ENCODE results near the gene KRTAP3-3.
"Not testable (repeated sequence)": the region's sequence is repeated elsewhere in the genome, so short reads cannot be mapped to it uniquely, and the experiment has no call there.

Gene KRTAP3-3

GRCh38 chr17:41003926-41004325 lies 10.0 kb upstream of the KRTAP3-3 start:
- no peak for FAIRE-seq

GRCh38 chr17:41002814-41003213 lies 8.8 kb upstream of the KRTAP3-3 start:
- no peak for FAIRE-seq

GRCh38 chr17:41001795-41002194 lies 7.8 kb upstream of the KRTAP3-3 start:
- no peak for FAIRE-seq

GRCh38 chr17:40999563-40999962 lies 5.6 kb upstream of the KRTAP3-3 start, which contains the start of gene KRTAP3-2:
TSS of gene KRTAP3-2 (minus strand) at chr17:40999906. CDS start at chr17:40999853, 53 bp downstream.
- not testable (repeated sequence) for FAIRE-seq

- FAIRE-seq = no peak
Observed at GRCh38 chr17:40997361-40997760, 3.4 kb upstream of the KRTAP3-3 start.

GRCh38 chr17:40996829-40997228 lies 2.9 kb upstream of the KRTAP3-3 start:
- no peak for FAIRE-seq

- no peak for FAIRE-seq
Observed at GRCh38 chr17:40995116-40995515, 1.2 kb upstream of the KRTAP3-3 start.

- no peak for FAIRE-seq
Observed at GRCh38 chr17:40993084-40993483, 880 bp downstream of the KRTAP3-3 start.

- no peak for FAIRE-seq
Observed at GRCh38 chr17:40992666-40993065, 1.3 kb downstream of the KRTAP3-3 start.

- no peak for FAIRE-seq
Observed at GRCh38 chr17:40986920-40987319, 7.0 kb downstream of the KRTAP3-3 start.

GRCh38 chr17:40984226-40984625 lies 9.7 kb downstream of the KRTAP3-3 start, which contains the start of gene KRT40:
TSS of gene KRT40 (minus strand) at chr17:40984326. CDS start at chr17:40984273, 53 bp downstream.
- FAIRE-seq = no peak

GRCh38 chr17:40981115-40981514 lies 12.8 kb downstream of the KRTAP3-3 start:
- no peak for FAIRE-seq

GRCh38 chr17:40980596-40980995 lies 13.4 kb downstream of the KRTAP3-3 start:
- no peak for FAIRE-seq

GRCh38 chr17:40980117-40980516 lies 13.8 kb downstream of the KRTAP3-3 start:
- no peak for FAIRE-seq

GRCh38 chr17:40978575-40979151 lies 15.3 kb downstream of the KRTAP3-3 start:
- no peak for FAIRE-seq

GRCh38 chr17:40975516-40975915 lies 18.4 kb downstream of the KRTAP3-3 start:
- no peak for FAIRE-seq

- no peak for FAIRE-seq
Observed at GRCh38 chr17:40974366-40974765, 19.6 kb downstream of the KRTAP3-3 start.

- no peak for FAIRE-seq
Observed at GRCh38 chr17:40967582-40967981, 26.4 kb downstream of the KRTAP3-3 start.

- no peak for FAIRE-seq
Observed at GRCh38 chr17:40966848-40967247, 27.1 kb downstream of the KRTAP3-3 start, which contains the start of gene KRT39. TSS of gene KRT39 (minus strand) at chr17:40966948. CDS start at chr17:40966856, 92 bp downstream.

GRCh38 chr17:40963838-40964237 lies 30.1 kb downstream of the KRTAP3-3 start:
- FAIRE-seq = no peak

- FAIRE-seq = no peak
Observed at GRCh38 chr17:40962059-40962561, 31.9 kb downstream of the KRTAP3-3 start.

- FAIRE-seq = no peak
Observed at GRCh38 chr17:40961591-40961990, 32.4 kb downstream of the KRTAP3-3 start.

GRCh38 chr17:40960144-40960543 lies 33.8 kb downstream of the KRTAP3-3 start:
- no peak for FAIRE-seq

- no peak for FAIRE-seq
Observed at GRCh38 chr17:40958086-40958953, 35.6 kb downstream of the KRTAP3-3 start.
